HCT116 (cell line): Measurements from ENCODE around the gene TECTA. TPM values are rescaled to one million over a fixed set of nuclear protein-coding genes. Genes with fewer than 3 reads are reported as not detected.

Source experiments
- ATAC-seq: fragments of 200-7000 bp; cut with Tn5 transposase; 2 replicates; pipeline ENCODE4 v1.9.1; 2020; ENCODE audit warnings: mild to moderate bottlenecking, moderate library complexity
- BruUV-seq: library from RNA; stranded (reverse); fragments of 400-500 nt; replicated peaks from 2 replicates; lab custom pipeline; 2021; lab: Mats Ljungman, UMichigan
- CTCF ChIA-PET: fragments of 300-600 bp; sonication (Branson Sonifier 250); formaldehyde crosslinking; loops from one replicate; lab custom pipeline; 2021; ENCODE audit warnings: antibody characterized with exemption; lab: Charles Lee
- POLR2A ChIA-PET: fragments of 300-600, 350-600 bp; sonication (Branson Sonifier 250); formaldehyde crosslinking; loops from one replicate; lab custom pipeline; 2021; ENCODE audit warnings: antibody characterized with exemption; lab: Charles Lee
- RAD21 ChIA-PET, 2 experiments: fragments of 300-600 bp; sonication (Branson Sonifier 250); formaldehyde crosslinking; loops; one replicate each; lab custom pipeline; 2023; ENCODE audit warnings: low total read pairs in 2 of 2; ENCODE audit not compliant: uncharacterized antibody in 2 of 2, unreplicated experiment in 2 of 2, low non-redundant PET in 1 of 2; lab: Charles Lee
- DNase-seq: peaks from one replicate; pipeline ENCODE4 v3.0.0-alpha.2; 2010; ENCODE audit warnings: low read depth, low spot score
- H2AFZ ChIP-seq: fragments of 200-600 bp; shearing (Covaris generic), sonication (generic); 2 replicates; pipeline ENCODE4 v1.6.1; 2017; ENCODE audit warnings: low read depth, mixed run types, mixed read lengths, antibody characterized with exemption, low read length; ENCODE audit not compliant: poor library complexity, severe bottlenecking
- H3K27ac ChIP-seq: 2 replicates; pipeline ENCODE4 v1.5.1; 2012; ENCODE audit warnings: low read depth, low read length
- H3K27me3 ChIP-seq: fragments of 200-600 bp; sonication (generic); 2 replicates; pipeline ENCODE4 v1.6.1; 2016; ENCODE audit warnings: mixed run types, low read length, mixed read lengths; ENCODE audit not compliant: insufficient read depth
- H3K36me3 ChIP-seq, 2 experiments: fragments of 200-500 bp in 1 of 2; fragments of 200-600 bp in 1 of 2; sonication (Bioruptor generic) in 1 of 2; sonication (generic) in 1 of 2; 2 replicates each; pipeline versions ENCODE4 v1.5.1 to v1.6.1; 2014 to 2016; ENCODE audit warnings: low read length in 2 of 2, inconsistent platforms in 1 of 2, mixed read lengths in 1 of 2, mixed run types in 1 of 2; ENCODE audit not compliant: insufficient read depth in 2 of 2, control insufficient read depth in 1 of 2
- H3K4me1 ChIP-seq, 2 experiments: fragments of 200-600 bp in 1 of 2; sonication (generic) in 1 of 2; 2 replicates each; pipeline versions ENCODE4 v1.5.1 to v1.6.1; 2012 to 2017; ENCODE audit warnings: low read length in 2 of 2, inconsistent platforms in 1 of 2, mild to moderate bottlenecking in 1 of 2, mixed read lengths in 1 of 2, mixed run types in 1 of 2, moderate library complexity in 1 of 2; ENCODE audit not compliant: insufficient read depth in 2 of 2, control insufficient read depth in 1 of 2
- H3K4me2 ChIP-seq: fragments of 200-600 bp; sonication (generic); 2 replicates; pipeline ENCODE4 v1.6.1; 2017; ENCODE audit warnings: mixed run types, low read length, mixed read lengths
- H3K4me3 ChIP-seq, 2 experiments: fragments of 200-600 bp in 1 of 2; sonication (generic) in 1 of 2; replicated peaks in 1 of 2; 2 replicates each; pipeline ENCODE4 v1.5.1; 2011 to 2016; ENCODE audit warnings: low read length in 2 of 2, control low read depth in 1 of 2, low read depth in 1 of 2, mild to moderate bottlenecking in 1 of 2, mixed read lengths in 1 of 2, mixed run types in 1 of 2
- H3K79me2 ChIP-seq: fragments of 200-600 bp; sonication (generic); 2 replicates; pipeline ENCODE4 v1.6.1; 2017; ENCODE audit warnings: mild to moderate bottlenecking, mixed run types, low read length, moderate library complexity, mixed read lengths; ENCODE audit not compliant: insufficient read depth
- H3K9ac ChIP-seq: fragments of 200-600 bp; sonication (generic); 2 replicates; pipeline ENCODE4 v1.6.1; 2016; ENCODE audit warnings: low read length, mixed read lengths
- H3K9me2 ChIP-seq: fragments of 200-600 bp; sonication (generic), shearing (Covaris generic); 2 replicates; pipeline ENCODE4 v1.6.1; 2017; ENCODE audit warnings: mixed run types, mild to moderate bottlenecking, moderate library complexity; ENCODE audit not compliant: insufficient read depth
- H3K9me3 ChIP-seq, 2 experiments: fragments of 200-500 bp in 1 of 2; fragments of 200-600 bp in 1 of 2; sonication (Bioruptor generic) in 1 of 2; sonication (generic) in 1 of 2; 2 replicates each; pipeline ENCODE4 v1.6.1; 2014 to 2017; ENCODE audit warnings: low read length in 2 of 2, mixed read lengths in 2 of 2, inconsistent platforms in 1 of 2, low read depth in 1 of 2, mild to moderate bottlenecking in 1 of 2, mixed run types in 1 of 2, moderate library complexity in 1 of 2; ENCODE audit not compliant: control insufficient read depth in 1 of 2, insufficient read depth in 1 of 2
- H4K20me1 ChIP-seq: fragments of 200-600 bp; sonication (generic), shearing (Covaris generic); 2 replicates; pipeline ENCODE4 v1.6.1; 2017; ENCODE audit warnings: mixed run types, mild to moderate bottlenecking, moderate library complexity; ENCODE audit not compliant: insufficient read depth
- CBX3 ChIP-seq: IDR thresholded peaks from 2 replicates; pipeline ENCODE4 v1.6.1; 2012; ENCODE audit warnings: low read depth
- CEBPB ChIP-seq: IDR thresholded peaks from 2 replicates; pipeline ENCODE4 v1.6.1; 2012; ENCODE audit warnings: low read depth
- ELF1 ChIP-seq: IDR thresholded peaks from 2 replicates; pipeline ENCODE4 v1.6.1; 2012; ENCODE audit warnings: low read depth, borderline replicate concordance
- EZH2 ChIP-seq: fragments of 200-600 bp; sonication (generic); IDR thresholded peaks from 2 replicates; pipeline ENCODE4 v1.6.1; 2017; ENCODE audit warnings: antibody characterized with exemption, mixed run types
- EZH2phosphoT487 ChIP-seq: fragments of 200-600 bp; IDR thresholded peaks from 2 replicates; pipeline ENCODE4 v1.6.1; 2018; ENCODE audit warnings: antibody characterized with exemption, borderline replicate concordance
- FOSL1 ChIP-seq: IDR thresholded peaks from 2 replicates; pipeline ENCODE4 v1.6.1; 2012; ENCODE audit warnings: low read depth
- JUND ChIP-seq: IDR thresholded peaks from 2 replicates; pipeline ENCODE4 v1.6.1; 2012
- POLR2A ChIP-seq: IDR thresholded peaks from 2 replicates; pipeline ENCODE4 v1.7.0; 2011; ENCODE audit warnings: borderline replicate concordance; ENCODE audit not compliant: insufficient read depth, insufficient read length; ENCODE audit errors: extremely low read depth
- POLR2AphosphoS5 ChIP-seq: IDR thresholded peaks from 2 replicates; pipeline ENCODE4 v1.6.1; 2011; ENCODE audit warnings: mild to moderate bottlenecking, low read depth, low read length, moderate library complexity
- RAD21 ChIP-seq: IDR thresholded peaks from 2 replicates; pipeline ENCODE4 v1.6.1; 2012; ENCODE audit warnings: low read depth, mild to moderate bottlenecking
- SIN3A ChIP-seq: IDR thresholded peaks from 2 replicates; pipeline ENCODE4 v1.6.1; 2012; ENCODE audit warnings: low read depth
- SP1 ChIP-seq: IDR thresholded peaks from 2 replicates; pipeline ENCODE4 v1.6.1; 2012; ENCODE audit warnings: low read depth
- SRF ChIP-seq: IDR thresholded peaks from 2 replicates; pipeline ENCODE4 v1.6.1; 2012; ENCODE audit warnings: low read depth
- TCF7L2 ChIP-seq: IDR thresholded peaks from 2 replicates; pipeline ENCODE4 v1.7.0; 2011; ENCODE audit warnings: borderline replicate concordance, inconsistent platforms; ENCODE audit not compliant: insufficient read depth, insufficient read length; ENCODE audit errors: extremely low read depth
- ZFX ChIP-seq: fragments of 450-650 bp; IDR thresholded peaks from 2 replicates; pipeline ENCODE4 v1.6.1; 2017
- ZNF274 ChIP-seq: fragments of 200-500 bp; sonication (Bioruptor generic); IDR thresholded peaks from 2 replicates; pipeline ENCODE4 v1.6.1; 2014; ENCODE audit warnings: mild to moderate bottlenecking, low read depth, low read length, inconsistent platforms
- intact Hi-C: fragments of 100-400 bp; cut with micrococcal nuclease; formaldehyde crosslinking; loops from 2 replicates; pipeline ENCODE4 v1.10.0; 2022
- total RNA-seq: library from RNA; stranded (reverse); gene quantifications from one replicate; pipeline ENCODE4 v1.2.1, GENCODE V29; 2021; ENCODE audit not compliant: unreplicated experiment
- TF ChIP-seq, protein P1 (sequence below), 3 experiments: fragments of 200-600 bp in 1 of 3; sonication (generic) in 1 of 3; IDR thresholded peaks in 2 of 3; conservative IDR thresholded peaks in 1 of 3; 2 replicates each; pipeline ENCODE4 v1.5.1; 2012 to 2017; ENCODE audit warnings: low read depth in 2 of 3, low read length in 2 of 3, antibody characterized with exemption in 1 of 3, borderline replicate concordance in 1 of 3, control low read depth in 1 of 3, mild to moderate bottlenecking in 1 of 3, mixed read lengths in 1 of 3, mixed run types in 1 of 3, moderate library complexity in 1 of 3; ENCODE audit not compliant: insufficient read depth in 1 of 3
- TF ChIP-seq, protein P2 (sequence below): IDR thresholded peaks from 2 replicates; pipeline ENCODE4 v1.6.1; 2012
- TF ChIP-seq, protein P3 (sequence below): IDR thresholded peaks from 2 replicates; pipeline ENCODE4 v1.6.1; 2012; ENCODE audit warnings: low read depth
- TF ChIP-seq, protein P4 (sequence below): IDR thresholded peaks from 2 replicates; pipeline ENCODE4 v1.6.1; 2012

Gene TECTA
- total RNA-seq, 1 experiment from 2014 or later: 0.81 TPM

DNA sequence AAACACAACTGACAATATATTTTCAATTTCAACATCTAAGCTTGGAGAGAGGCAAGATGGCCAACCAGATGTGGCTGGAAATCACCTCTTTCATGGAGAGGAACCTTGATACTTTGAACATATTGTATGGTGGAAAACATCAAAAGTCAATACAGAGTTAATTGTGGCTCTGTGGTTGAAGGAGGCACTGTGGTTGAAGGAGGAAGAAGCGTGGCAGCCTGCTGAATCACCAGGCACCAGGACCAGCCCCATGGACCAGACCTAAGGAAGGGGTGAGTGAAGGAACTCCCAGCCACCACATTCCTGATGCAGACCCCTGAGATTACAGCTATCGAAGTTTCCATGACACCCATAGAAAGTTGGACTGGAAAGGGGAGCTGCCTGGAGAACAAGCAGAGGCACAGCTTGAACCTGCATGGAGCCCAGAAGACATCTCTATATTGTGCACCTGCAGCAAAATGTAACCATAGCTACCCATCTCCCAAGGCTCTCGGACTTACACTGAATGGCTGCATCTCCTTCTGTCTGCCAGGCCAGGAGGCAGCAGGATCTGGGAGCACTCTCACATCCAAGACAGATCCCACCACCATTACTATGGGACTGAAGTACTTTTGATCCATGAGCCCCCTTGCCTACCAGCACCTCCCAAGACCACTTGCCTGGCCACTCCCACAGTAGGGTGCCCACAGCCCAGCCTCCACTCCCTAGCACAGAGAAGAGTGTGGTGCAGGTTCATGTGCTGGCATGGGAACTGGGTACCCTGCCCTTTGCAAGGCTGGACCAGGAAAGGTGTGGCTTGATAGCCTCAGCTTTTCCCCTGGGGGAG is 111.7 kb downstream of the TECTA start:
- BruUV-seq: no TSS peak

More for the DNA sequence above, 111.7 kb downstream of the TECTA start:
- Histone ChIP-seq H4K20me1 (no peaks in the 10 kb centered on the region), H3K36me3 (no peaks in the 10 kb centered on the region), H3K4me2 (no peak overlapping the region), H3K9me3 (no peaks in the 10 kb centered on the region), H3K27me3 (no peaks in the 10 kb centered on the region), H3K4me3 (no peak overlapping the region), H3K27ac (no peak overlapping the region), H3K79me2 (no peaks in the 10 kb centered on the region), H3K9me2 (no peaks in the 10 kb centered on the region), H3K9ac (no peak overlapping the region), H2AFZ (no peak overlapping the region), H3K4me1 (no peaks in the 10 kb centered on the region)
- intact Hi-C loops: no loop called here
- RAD21 ChIA-PET: no interaction called here
- DNase-seq (no peak), ATAC-seq (no peak)
- POLR2A ChIA-PET: no interaction called here
- no peak for TF ChIP-seq EZH2
- TF ChIP-seq, protein P1, sequence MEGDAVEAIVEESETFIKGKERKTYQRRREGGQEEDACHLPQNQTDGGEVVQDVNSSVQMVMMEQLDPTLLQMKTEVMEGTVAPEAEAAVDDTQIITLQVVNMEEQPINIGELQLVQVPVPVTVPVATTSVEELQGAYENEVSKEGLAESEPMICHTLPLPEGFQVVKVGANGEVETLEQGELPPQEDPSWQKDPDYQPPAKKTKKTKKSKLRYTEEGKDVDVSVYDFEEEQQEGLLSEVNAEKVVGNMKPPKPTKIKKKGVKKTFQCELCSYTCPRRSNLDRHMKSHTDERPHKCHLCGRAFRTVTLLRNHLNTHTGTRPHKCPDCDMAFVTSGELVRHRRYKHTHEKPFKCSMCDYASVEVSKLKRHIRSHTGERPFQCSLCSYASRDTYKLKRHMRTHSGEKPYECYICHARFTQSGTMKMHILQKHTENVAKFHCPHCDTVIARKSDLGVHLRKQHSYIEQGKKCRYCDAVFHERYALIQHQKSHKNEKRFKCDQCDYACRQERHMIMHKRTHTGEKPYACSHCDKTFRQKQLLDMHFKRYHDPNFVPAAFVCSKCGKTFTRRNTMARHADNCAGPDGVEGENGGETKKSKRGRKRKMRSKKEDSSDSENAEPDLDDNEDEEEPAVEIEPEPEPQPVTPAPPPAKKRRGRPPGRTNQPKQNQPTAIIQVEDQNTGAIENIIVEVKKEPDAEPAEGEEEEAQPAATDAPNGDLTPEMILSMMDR (IDR thresholded peaks at IDR 0.05 in 2 of 3, conservative IDR thresholded peaks at IDR 0.05 in 1 of 3; ENCODE audit: borderline replicate concordance in 1 of 3, insufficient read depth in 1 of 3, low read depth in 2 of 3, low read length in 2 of 3): no peak
- no peak for TF ChIP-seq ZNF274
- TF ChIP-seq POLR2AphosphoS5: no peak
- no peak for TF ChIP-seq SRF
- TF ChIP-seq JUND: no peak
- no peak for TF ChIP-seq SP1
- TF ChIP-seq CBX3: no peak
- TF ChIP-seq EZH2phosphoT487: no peak
- TF ChIP-seq, protein P2, sequence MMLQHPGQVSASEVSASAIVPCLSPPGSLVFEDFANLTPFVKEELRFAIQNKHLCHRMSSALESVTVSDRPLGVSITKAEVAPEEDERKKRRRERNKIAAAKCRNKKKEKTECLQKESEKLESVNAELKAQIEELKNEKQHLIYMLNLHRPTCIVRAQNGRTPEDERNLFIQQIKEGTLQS: no peak
- no peak for TF ChIP-seq ELF1
- no peak for TF ChIP-seq SIN3A
- no peak for TF ChIP-seq CEBPB
- TF ChIP-seq, protein P3, sequence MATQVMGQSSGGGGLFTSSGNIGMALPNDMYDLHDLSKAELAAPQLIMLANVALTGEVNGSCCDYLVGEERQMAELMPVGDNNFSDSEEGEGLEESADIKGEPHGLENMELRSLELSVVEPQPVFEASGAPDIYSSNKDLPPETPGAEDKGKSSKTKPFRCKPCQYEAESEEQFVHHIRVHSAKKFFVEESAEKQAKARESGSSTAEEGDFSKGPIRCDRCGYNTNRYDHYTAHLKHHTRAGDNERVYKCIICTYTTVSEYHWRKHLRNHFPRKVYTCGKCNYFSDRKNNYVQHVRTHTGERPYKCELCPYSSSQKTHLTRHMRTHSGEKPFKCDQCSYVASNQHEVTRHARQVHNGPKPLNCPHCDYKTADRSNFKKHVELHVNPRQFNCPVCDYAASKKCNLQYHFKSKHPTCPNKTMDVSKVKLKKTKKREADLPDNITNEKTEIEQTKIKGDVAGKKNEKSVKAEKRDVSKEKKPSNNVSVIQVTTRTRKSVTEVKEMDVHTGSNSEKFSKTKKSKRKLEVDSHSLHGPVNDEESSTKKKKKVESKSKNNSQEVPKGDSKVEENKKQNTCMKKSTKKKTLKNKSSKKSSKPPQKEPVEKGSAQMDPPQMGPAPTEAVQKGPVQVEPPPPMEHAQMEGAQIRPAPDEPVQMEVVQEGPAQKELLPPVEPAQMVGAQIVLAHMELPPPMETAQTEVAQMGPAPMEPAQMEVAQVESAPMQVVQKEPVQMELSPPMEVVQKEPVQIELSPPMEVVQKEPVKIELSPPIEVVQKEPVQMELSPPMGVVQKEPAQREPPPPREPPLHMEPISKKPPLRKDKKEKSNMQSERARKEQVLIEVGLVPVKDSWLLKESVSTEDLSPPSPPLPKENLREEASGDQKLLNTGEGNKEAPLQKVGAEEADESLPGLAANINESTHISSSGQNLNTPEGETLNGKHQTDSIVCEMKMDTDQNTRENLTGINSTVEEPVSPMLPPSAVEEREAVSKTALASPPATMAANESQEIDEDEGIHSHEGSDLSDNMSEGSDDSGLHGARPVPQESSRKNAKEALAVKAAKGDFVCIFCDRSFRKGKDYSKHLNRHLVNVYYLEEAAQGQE: no peak
- no peak for TF ChIP-seq FOSL1
- no peak for TF ChIP-seq TCF7L2
- no peak for TF ChIP-seq POLR2A
- TF ChIP-seq RAD21: no peak
- no peak for TF ChIP-seq ZFX
- TF ChIP-seq, protein P4, sequence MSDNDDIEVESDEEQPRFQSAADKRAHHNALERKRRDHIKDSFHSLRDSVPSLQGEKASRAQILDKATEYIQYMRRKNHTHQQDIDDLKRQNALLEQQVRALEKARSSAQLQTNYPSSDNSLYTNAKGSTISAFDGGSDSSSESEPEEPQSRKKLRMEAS: no peak
- CTCF ChIA-PET: interaction anchor here (1.7 kb wide), 1 partner anchor 18 kb away, joined by 6 read pairs; no protein-coding TSS in a partner anchor
